ENCODE results near the gene LCA5L. TPM values are rescaled to one million over a fixed set of nuclear protein-coding genes. Genes with fewer than 3 reads are reported as not detected.
"Not testable (repeated sequence)": the region's sequence is repeated elsewhere in the genome, so short reads cannot be mapped to it uniquely, and the experiment has no call there.

Gene LCA5L
- total and polyA plus RNA-seq, 12 donors = 0.21 to 2.1 (median 0.78) TPM

- no peak overlapping the region for H3K27ac ChIP-seq
- no peaks in the 10 kb centered on the region for H3K27me3 ChIP-seq
- intact Hi-C loops (cut with DNase I) = no loop called here
- no peaks in the 10 kb centered on the region for H3K36me3 ChIP-seq
- H3K4me3 ChIP-seq = no peak overlapping the region
- H3K4me1 ChIP-seq = peaks cover 0 to 14% (median 0%) of the 10 kb centered on the region in 9 donors
- TF ChIP-seq CTCF (IDR thresholded peaks at IDR 0.05) = peak in 6 of 9 donors; percentile 11 to 42 (median 24)
- no peaks in the 10 kb centered on the region for H3K9me3 ChIP-seq
- ATAC-seq = no peak
- DNase-seq = no peak
- 17 to 18% methylated on average over 5 of the region's 5 CpGs for whole genome bisulfite sequencing, 2 donors
Measured at GRCh38 chr21:39373634-39374033, 71.9 kb downstream of the LCA5L start.

GRCh38 chr21:39369896-39370288 is 75.7 kb downstream of the LCA5L start:
- H3K36me3 ChIP-seq; DNase-seq; ATAC-seq; H3K27ac ChIP-seq; H3K4me3 ChIP-seq; intact Hi-C loops (cut with DNase I); H3K9me3 ChIP-seq; H3K27me3 ChIP-seq: not testable (repeated sequence)
- peaks cover 0 to 13% (median 0%) of the 10 kb centered on the region in 9 donors for H3K4me1 ChIP-seq
- 81 to 84% methylated on average over 7 of the region's 7 CpGs for WGBS, 2 donors

- intact Hi-C loops (cut with DNase I) = no loop called here
- H3K4me1 ChIP-seq = peaks cover 0 to 10% (median 0%) of the 10 kb centered on the region in 9 donors
- no peaks in the 10 kb centered on the region for H3K27me3 ChIP-seq
- WGBS, 2 donors = 87 to 88% methylated on average over 2 of the region's 2 CpGs
- no peak overlapping the region for H3K27ac ChIP-seq
- H3K9me3 ChIP-seq = no peaks in the 10 kb centered on the region
- ATAC-seq = no peak
- TF ChIP-seq CTCF (IDR thresholded peaks at IDR 0.05) = no peak
- DNase-seq = no peak
- H3K36me3 ChIP-seq = no peaks in the 10 kb centered on the region
- H3K4me3 ChIP-seq = no peak overlapping the region
Measured at GRCh38 chr21:39367783-39368182, 77.8 kb downstream of the LCA5L start.

- intact Hi-C loops (cut with DNase I) = no loop called here
- no peak overlapping the region for H3K27ac ChIP-seq
- WGBS, 2 donors = 93 to 95% methylated on average over 4 of the region's 4 CpGs
- no peak overlapping the region for H3K4me3 ChIP-seq
- DNase-seq (no peak), ATAC-seq (no peak)
- peaks cover 0 to 10% (median 0%) of the 10 kb centered on the region in 9 donors for H3K4me1 ChIP-seq
- H3K27me3 ChIP-seq = no peaks in the 10 kb centered on the region
- no peaks in the 10 kb centered on the region for H3K36me3 ChIP-seq
- no peaks in the 10 kb centered on the region for H3K9me3 ChIP-seq
- TF ChIP-seq CTCF (IDR thresholded peaks at IDR 0.05) = no peak
Measured at GRCh38 chr21:39366563-39366962, 79.0 kb downstream of the LCA5L start.

GRCh38 chr21:39364949-39365348 is 80.6 kb downstream of the LCA5L start:
- 94 to 95% methylated on average over 4 of the region's 4 CpGs for WGBS, 2 donors
- intact Hi-C loops (cut with DNase I) = no loop called here
- Histone ChIP-seq H3K27me3 (no peaks in the 10 kb centered on the region), H3K9me3 (no peaks in the 10 kb centered on the region), H3K36me3 (no peaks in the 10 kb centered on the region), H3K27ac (no peak overlapping the region), H3K4me1 (peaks cover 0 to 1% (median 0%) of the 10 kb centered on the region in 9 donors), H3K4me3 (no peak overlapping the region)
- no peak for ATAC-seq
- no peak for DNase-seq
- no peak for TF ChIP-seq CTCF (IDR thresholded peaks at IDR 0.05)
